ENCODE results near the gene IPO9. TPM values are rescaled to one million over a fixed set of nuclear protein-coding genes. Genes with fewer than 3 reads are reported as not detected.

IPO9 gene
- total and polyA plus RNA-seq, 10 of the 15 experiments (the other 5 are each of a cell fraction or from before 2014, with no cell fraction given) = 19.1 to 77.3 (median 34.1) TPM

- ChIA-PET POLR2A (interaction anchor here (2.2 kb wide), 1 partner anchor 17 kb away, joined by 7 read pairs; no protein-coding TSS in a partner anchor), SMC1A (ENCODE audit: uncharacterized antibody, unreplicated experiment) (interaction anchor here (0.7 kb wide), 1 partner anchor 609 kb away, joined by 3 read pairs; no protein-coding TSS in a partner anchor), CTCF (interaction anchor here (0.6 to 1.9 kb wide), 6 partner anchors 18 to 1083 kb away, joined by 3 to 10 read pairs (median 5); no protein-coding TSS in a partner anchor), RAD21 (ENCODE audit: unreplicated experiment) (no interaction called here)
- WGBS (ENCODE audit: insufficient coverage, insufficient replicate concordance, low lambda C conversion rate, missing lambda C conversion rate) = 94% methylated on average over 1 of the region's 1 CpG
- ATAC-seq = no peak
- no peak overlapping the region for H3K4me2 ChIP-seq (ENCODE audit: control insufficient read depth, insufficient read depth)
- BruUV-seq (replicated peaks) = no TSS peak
- H3K4me1 ChIP-seq (ENCODE audit: control insufficient read depth, insufficient read depth, low read length) = no peaks in the 10 kb centered on the region
- H2AFZ ChIP-seq (ENCODE audit: control insufficient read depth, low read depth, low read length) = no peak overlapping the region
- no peak overlapping the region for H3K9ac ChIP-seq (ENCODE audit: control insufficient read depth, insufficient read depth, low read length)
- H3K79me2 ChIP-seq (ENCODE audit: control insufficient read depth, insufficient read depth, low read length) = peaks cover 10% of the 10 kb centered on the region
- H3K9me3 ChIP-seq (replicated peaks; ENCODE audit: control insufficient read depth, insufficient read depth, low read length) = no peaks in the 10 kb centered on the region
- no peaks in the 10 kb centered on the region for H3K27me3 ChIP-seq (replicated peaks in 1 of 2; ENCODE audit: control insufficient read depth in 2 of 2, insufficient read depth in 2 of 2, low read length in 1 of 2)
- in situ Hi-C loops (cut with MboI) = no loop called here
- intact Hi-C loops (cut with micrococcal nuclease; ENCODE audit: unreplicated experiment) = no loop called here
- H3K36me3 ChIP-seq (ENCODE audit: control insufficient read depth in 2 of 2, insufficient read depth in 2 of 2, low read length in 1 of 2) = peaks cover 10 to 42% of the 10 kb centered on the region in 2 experiments
- H4K20me1 ChIP-seq (ENCODE audit: control insufficient read depth, insufficient read depth) = no peaks in the 10 kb centered on the region
- FAIRE-seq = no peak
- DNase-seq (ENCODE audit: low read depth, low spot score) = no peak
- no peak overlapping the region for H3K27ac ChIP-seq (ENCODE audit: control insufficient read depth, insufficient read depth)
- no peak overlapping the region for H3K4me3 ChIP-seq
- TF ChIP-seq CEBPZ (IDR thresholded peaks at IDR 0.05; ENCODE audit: low read depth, low read length) (no peak), BACH1 (IDR thresholded peaks at IDR 0.05; ENCODE audit: borderline replicate concordance) (no peak), ZNF217 (IDR thresholded peaks at IDR 0.05) (no peak), USF2 (IDR thresholded peaks at IDR 0.05; ENCODE audit: borderline replicate concordance, low read depth, low read length) (no peak), KAT2A (conservative IDR thresholded peaks at IDR 0.05; ENCODE audit: control insufficient read depth, low read depth, low read length) (no peak), POLR2AphosphoS2 (IDR thresholded peaks at IDR 0.05; ENCODE audit: low read depth, low read length) (no peak), SMAD1 (IDR thresholded peaks at IDR 0.05; ENCODE audit: low read depth, partially characterized antibody) (no peak), CTCF (IDR thresholded peaks at IDR 0.05 in 2 of 3, conservative IDR thresholded peaks at IDR 0.05 in 1 of 3; ENCODE audit: control insufficient read depth in 2 of 3, extremely low read depth in 1 of 3, insufficient read depth in 1 of 3, low read depth in 3 of 3, low read length in 3 of 3) (no peak), SUPT20H (IDR thresholded peaks at IDR 0.05; ENCODE audit: borderline replicate concordance, control insufficient read depth, low read depth, low read length) (no peak)
- TF ChIP-seq, protein P1, sequence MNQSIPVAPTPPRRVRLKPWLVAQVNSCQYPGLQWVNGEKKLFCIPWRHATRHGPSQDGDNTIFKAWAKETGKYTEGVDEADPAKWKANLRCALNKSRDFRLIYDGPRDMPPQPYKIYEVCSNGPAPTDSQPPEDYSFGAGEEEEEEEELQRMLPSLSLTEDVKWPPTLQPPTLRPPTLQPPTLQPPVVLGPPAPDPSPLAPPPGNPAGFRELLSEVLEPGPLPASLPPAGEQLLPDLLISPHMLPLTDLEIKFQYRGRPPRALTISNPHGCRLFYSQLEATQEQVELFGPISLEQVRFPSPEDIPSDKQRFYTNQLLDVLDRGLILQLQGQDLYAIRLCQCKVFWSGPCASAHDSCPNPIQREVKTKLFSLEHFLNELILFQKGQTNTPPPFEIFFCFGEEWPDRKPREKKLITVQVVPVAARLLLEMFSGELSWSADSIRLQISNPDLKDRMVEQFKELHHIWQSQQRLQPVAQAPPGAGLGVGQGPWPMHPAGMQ (IDR thresholded peaks at IDR 0.05; ENCODE audit: borderline replicate concordance) = no peak
These were observed 21.1 kb downstream of the IPO9 start for GRCh38 chr1:201850053-201850397.

Measured in GM12878 (cell line).